Thymus (tissue), 11 donors: ENCODE data around the gene CHP2. TPM values are rescaled to one million over a fixed set of nuclear protein-coding genes. Genes with fewer than 3 reads are reported as not detected.
"Not testable (repeated sequence)": the region's sequence is repeated elsewhere in the genome, so short reads cannot be mapped to it uniquely, and the experiment has no call there.

ENCODE experiments used
- DNase-seq, 9 donors: peaks; one replicate each; pipeline ENCODE4 v3.0.0-alpha.2; 2013; ENCODE audit warnings: low spot score in 9 of 9, low read depth in 6 of 9, missing footprints in 1 of 9
- H3K27ac ChIP-seq, 2 donors: one replicate each; pipeline ENCODE4 v1.5.1; 2013; ENCODE audit warnings: control low read depth in 1 of 2, low read depth in 1 of 2, low read length in 1 of 2, mild to moderate bottlenecking in 1 of 2, moderate library complexity in 1 of 2
- H3K27me3 ChIP-seq, 2 donors: one replicate each; pipeline ENCODE4 v1.5.1; 2013; ENCODE audit warnings: low read length in 1 of 2; ENCODE audit not compliant: control insufficient read depth in 2 of 2, insufficient read depth in 1 of 2
- H3K36me3 ChIP-seq, 2 donors: one replicate each; pipeline ENCODE4 v1.5.1; 2013; ENCODE audit warnings: low read length in 1 of 2, mild to moderate bottlenecking in 1 of 2, moderate library complexity in 1 of 2; ENCODE audit not compliant: control insufficient read depth in 2 of 2, insufficient read depth in 2 of 2
- H3K4me1 ChIP-seq, 2 donors: one replicate each; pipeline ENCODE4 v1.5.1; 2013; ENCODE audit warnings: low read length in 2 of 2; ENCODE audit not compliant: control insufficient read depth in 2 of 2, insufficient read depth in 2 of 2
- H3K4me3 ChIP-seq, 2 donors: one replicate each; pipeline ENCODE4 v1.5.1; 2013; ENCODE audit warnings: low read length in 2 of 2, control low read depth in 1 of 2, mild to moderate bottlenecking in 1 of 2
- H3K9me3 ChIP-seq, 2 donors: one replicate each; pipeline ENCODE4 v1.5.1; 2013; ENCODE audit warnings: low read length in 1 of 2, mild to moderate bottlenecking in 1 of 2; ENCODE audit not compliant: control insufficient read depth in 2 of 2, insufficient read depth in 1 of 2
- WGBS: extraction: QIAGEN DNeasy Blood & Tissue Kit; methylation state at CpG from one replicate; pipeline ENCODE4 v1.1.7; 2013; 5-methylcytosine and 5-hydroxymethylcytosine counted together
- polyA plus RNA-seq: library from polyadenylated mRNA; stranded (reverse); fragments of 200-250 nt; gene quantifications from one replicate; pipeline ENCODE4 v1.2.3, GENCODE V29; 2013
- total RNA-seq: library from RNA; stranded (reverse); fragments of 120-200 nt; gene quantifications from one replicate; pipeline ENCODE4 v1.2.4, GENCODE V29; 2013
- donor health status: healthy.

CHP2 gene
- total and polyA plus RNA-seq, 2 donors = 0.33 to 2.9 TPM

DNA sequence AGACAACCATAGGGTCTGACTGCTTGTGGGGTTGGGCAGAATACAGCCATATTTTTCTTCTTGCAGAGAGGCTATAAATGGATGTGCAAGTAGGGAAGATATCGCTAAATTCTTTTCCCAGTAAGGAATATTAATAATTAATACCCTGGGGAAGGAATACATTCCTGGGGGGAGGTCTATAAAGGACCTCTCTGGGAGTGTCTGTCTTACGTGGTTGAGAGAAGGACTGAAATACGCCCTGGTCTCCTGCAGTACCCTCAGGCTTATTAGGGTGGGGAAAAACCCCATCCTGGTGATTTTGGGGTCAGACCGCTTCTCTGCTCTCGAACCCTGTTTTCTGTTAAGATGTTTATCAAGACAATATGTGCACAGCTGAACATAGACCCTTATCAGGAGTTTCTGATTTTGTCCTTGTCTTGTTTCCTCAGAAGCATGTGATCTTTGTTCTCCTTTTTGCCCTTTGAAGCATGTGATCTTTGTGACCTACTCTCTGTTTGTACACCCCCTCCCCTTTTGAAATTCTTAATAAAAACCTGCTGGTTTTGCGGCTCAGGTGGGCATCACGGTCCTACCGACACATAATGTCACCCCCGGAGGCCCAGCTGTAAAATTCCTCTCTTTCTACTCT, 32.1 kb upstream of the CHP2 start:
- not testable (repeated sequence) for H3K27me3 ChIP-seq, H3K4me3 ChIP-seq, H3K9me3 ChIP-seq, H3K4me1 ChIP-seq, DNase-seq, H3K27ac ChIP-seq, H3K36me3 ChIP-seq
- 92% methylated on average over 9 of the region's 9 CpGs for WGBS

DNA sequence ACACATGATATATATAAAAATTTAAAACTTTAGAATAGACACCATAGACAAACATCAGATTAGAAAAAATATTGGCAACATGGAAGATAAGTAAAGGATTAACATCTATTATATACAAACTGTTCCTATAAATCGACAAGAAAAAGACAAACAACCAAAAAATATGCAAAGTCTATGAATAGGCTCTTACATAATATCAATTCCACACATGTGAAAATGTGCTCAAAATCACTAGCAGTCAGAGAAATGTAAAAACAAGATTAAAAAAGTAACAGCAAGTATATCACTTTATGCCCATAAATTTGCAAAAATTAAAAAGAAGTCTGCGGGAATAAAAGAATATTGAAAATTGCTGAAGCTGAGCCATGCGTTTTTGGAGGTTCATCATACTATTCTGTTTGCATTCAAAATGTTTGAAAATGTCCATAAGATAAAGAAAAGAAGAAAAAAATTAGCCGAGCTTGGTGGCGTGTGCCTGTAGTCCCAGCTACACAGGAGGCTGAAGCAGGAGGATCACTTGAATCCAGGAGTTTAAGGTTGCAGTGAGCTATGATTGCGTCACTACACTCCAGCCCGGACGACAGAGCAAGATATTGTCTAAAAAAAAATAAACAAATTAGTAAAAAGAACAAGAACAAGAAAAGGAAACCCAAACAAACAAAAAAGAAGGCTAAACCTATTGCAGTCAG, 30.6 kb upstream of the CHP2 start:
- H3K4me3 ChIP-seq = no peak overlapping the region
- no peak for DNase-seq
- no peaks in the 10 kb centered on the region for H3K4me1 ChIP-seq
- H3K27me3 ChIP-seq = no peaks in the 10 kb centered on the region
- no peaks in the 10 kb centered on the region for H3K36me3 ChIP-seq
- H3K9me3 ChIP-seq = no peaks in the 10 kb centered on the region
- no peak overlapping the region for H3K27ac ChIP-seq
- 91% methylated on average over 8 of the region's 8 CpGs for WGBS

DNA sequence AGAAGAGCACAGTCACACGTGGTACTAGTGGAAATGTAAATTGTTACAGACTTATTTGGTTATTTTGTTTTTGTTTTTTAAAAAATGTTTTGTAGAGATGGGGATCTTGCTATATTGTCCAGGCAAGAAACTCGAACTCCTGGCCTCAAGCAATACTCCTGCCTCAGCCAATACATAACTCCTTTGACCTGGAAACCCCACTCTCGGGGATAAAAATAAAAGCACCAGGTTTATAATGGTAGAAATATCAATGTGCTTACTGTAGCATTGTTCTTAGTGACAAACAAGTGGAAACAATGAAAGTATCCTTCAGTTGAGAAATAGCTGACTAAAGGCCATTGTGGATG, 30.1 kb upstream of the CHP2 start:
- Histone ChIP-seq H3K27me3 (no peaks in the 10 kb centered on the region), H3K9me3 (no peaks in the 10 kb centered on the region), H3K4me1 (no peaks in the 10 kb centered on the region), H3K4me3 (no peak overlapping the region), H3K36me3 (no peaks in the 10 kb centered on the region), H3K27ac (no peak overlapping the region)
- whole genome bisulfite sequencing = 83% methylated on average over 3 of the region's 3 CpGs
- no peak for DNase-seq

DNA sequence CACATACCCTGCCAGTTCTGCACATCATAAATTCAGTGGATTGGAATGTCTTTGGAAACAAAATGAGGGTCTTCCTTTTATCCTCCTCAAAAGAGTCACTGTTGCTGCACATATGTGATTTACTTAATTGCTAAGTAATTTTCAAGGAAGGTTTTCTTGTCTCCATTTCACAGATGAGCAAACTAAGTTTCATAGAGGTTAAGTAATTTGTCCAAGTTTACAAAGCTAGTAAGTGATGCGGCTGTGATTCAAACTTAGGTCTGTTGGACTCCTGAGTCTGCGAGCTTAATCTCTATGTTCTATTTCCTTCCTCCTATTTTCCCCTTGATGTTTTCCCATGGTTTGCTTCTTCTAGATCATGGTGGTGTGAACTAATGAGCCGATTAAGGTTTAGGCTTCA, 28.1 kb upstream of the CHP2 start:
- Histone ChIP-seq H3K27me3 (no peaks in the 10 kb centered on the region), H3K27ac (no peak overlapping the region), H3K4me1 (no peaks in the 10 kb centered on the region), H3K36me3 (no peaks in the 10 kb centered on the region), H3K9me3 (no peaks in the 10 kb centered on the region), H3K4me3 (no peak overlapping the region)
- DNase-seq = no peak
- WGBS = 92% methylated on average over 3 of the region's 3 CpGs

DNA sequence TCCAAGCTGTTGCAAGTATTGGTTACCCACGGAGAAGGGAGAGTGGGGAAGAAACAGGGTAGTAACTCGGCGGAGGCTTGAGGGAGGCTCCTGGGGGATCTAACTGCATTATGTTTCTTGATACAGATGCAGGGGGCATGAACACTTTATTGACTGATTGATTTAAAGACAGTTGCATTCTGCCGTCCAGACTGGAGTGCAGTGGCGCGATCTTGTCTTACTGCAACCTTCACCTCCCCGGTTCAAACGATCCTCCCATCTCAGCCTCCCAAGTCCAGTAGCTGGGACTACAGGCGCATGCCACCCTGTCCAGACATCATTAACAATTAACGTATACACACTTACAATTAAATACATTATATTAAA, 26.7 kb upstream of the CHP2 start:
- Histone ChIP-seq H3K4me3 (no peak overlapping the region), H3K36me3 (no peaks in the 10 kb centered on the region), H3K4me1 (no peaks in the 10 kb centered on the region), H3K27me3 (no peaks in the 10 kb centered on the region), H3K9me3 (no peaks in the 10 kb centered on the region), H3K27ac (no peak overlapping the region)
- DNase-seq = no peak
- WGBS = 67% methylated on average over 10 of the region's 10 CpGs

DNA sequence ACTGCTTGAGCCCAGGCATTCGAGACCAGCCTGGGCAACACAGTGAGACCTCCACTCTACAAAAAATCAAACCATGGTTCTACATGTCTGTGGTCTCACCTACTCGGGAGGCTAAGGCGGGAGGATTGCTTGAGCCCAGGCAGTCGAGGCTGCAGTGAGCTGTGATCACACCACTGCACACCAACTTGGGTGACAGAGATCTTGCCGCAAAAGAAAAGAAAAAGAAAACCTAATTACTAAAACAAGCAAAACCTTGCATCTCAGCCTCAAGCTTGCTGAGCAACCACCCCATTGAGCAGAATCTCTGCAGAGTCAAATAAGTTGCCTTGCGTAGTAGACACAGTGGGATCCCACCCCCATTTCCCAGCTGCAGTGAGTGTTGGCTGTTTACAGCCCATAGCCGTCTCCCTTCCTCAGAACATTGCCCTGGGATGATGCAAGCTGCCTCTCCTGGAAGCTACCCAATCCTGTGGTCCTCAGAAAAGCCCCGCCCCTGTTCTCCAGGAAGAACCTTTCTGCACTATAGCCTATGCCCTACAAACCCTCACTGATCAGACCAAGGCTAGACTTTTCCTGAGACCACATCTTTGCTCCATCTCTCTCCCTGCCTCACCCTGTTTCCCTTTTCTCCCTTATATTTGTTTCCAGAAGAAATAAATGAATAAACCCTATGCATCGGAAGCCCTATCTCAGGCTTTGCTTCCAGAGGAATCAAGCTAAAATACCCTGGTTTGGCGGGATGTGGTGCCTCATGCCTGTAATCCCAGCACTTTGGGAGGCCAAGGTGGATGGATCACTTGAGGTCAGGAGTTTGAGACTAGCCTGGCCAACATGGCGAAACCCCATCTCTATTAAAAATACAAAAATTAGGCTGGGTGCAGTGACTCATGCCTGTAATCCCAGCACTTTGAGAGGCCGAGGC, 25.1 kb upstream of the CHP2 start:
- no peaks in the 10 kb centered on the region for H3K9me3 ChIP-seq
- H3K27ac ChIP-seq = no peak overlapping the region
- H3K4me1 ChIP-seq = no peaks in the 10 kb centered on the region
- no peaks in the 10 kb centered on the region for H3K27me3 ChIP-seq
- no peak for DNase-seq
- no peaks in the 10 kb centered on the region for H3K36me3 ChIP-seq
- H3K4me3 ChIP-seq = no peak overlapping the region
- 90% methylated on average over 12 of the region's 12 CpGs for WGBS

DNA sequence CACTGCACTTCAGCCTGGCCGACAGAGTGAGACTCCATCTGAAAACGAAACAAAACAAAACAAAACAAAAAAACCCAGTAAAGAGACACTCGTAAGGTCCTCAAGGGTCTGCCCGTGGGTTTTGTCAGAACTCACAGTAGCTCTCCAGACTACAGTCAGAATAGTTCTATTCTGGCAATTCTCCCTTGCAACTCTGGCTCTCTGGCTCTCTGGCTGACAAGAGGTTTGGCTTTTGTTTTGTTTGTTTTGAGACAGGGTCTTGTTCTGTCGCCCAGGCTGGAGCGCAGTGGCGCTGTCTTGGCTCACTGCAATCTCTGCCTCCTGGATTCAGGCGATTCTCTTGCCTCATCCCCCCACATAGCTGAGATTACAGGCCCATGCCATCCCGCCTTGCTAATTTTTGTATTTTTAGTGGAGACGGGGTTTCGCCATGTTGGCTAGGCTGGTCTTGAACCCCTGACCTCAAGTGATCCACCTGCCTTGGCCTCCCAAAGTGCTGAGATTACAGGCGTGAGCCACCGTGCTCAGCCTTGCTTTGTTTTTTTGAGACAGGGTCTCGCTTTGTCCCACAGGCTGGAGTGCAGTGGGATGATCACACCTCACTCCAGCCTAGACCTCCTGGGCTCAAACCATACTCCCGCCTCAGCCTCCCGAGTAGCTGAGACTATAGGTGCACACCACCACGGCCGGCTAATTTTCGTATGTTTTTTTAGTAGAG, 20.5 kb upstream of the CHP2 start:
- H3K4me3 ChIP-seq = no peak overlapping the region
- no peaks in the 10 kb centered on the region for H3K4me1 ChIP-seq
- H3K27me3 ChIP-seq = no peaks in the 10 kb centered on the region
- DNase-seq = no peak
- H3K9me3 ChIP-seq = no peaks in the 10 kb centered on the region
- no peaks in the 10 kb centered on the region for H3K36me3 ChIP-seq
- H3K27ac ChIP-seq = no peak overlapping the region
- WGBS = 95% methylated on average over 19 of the region's 19 CpGs

DNA sequence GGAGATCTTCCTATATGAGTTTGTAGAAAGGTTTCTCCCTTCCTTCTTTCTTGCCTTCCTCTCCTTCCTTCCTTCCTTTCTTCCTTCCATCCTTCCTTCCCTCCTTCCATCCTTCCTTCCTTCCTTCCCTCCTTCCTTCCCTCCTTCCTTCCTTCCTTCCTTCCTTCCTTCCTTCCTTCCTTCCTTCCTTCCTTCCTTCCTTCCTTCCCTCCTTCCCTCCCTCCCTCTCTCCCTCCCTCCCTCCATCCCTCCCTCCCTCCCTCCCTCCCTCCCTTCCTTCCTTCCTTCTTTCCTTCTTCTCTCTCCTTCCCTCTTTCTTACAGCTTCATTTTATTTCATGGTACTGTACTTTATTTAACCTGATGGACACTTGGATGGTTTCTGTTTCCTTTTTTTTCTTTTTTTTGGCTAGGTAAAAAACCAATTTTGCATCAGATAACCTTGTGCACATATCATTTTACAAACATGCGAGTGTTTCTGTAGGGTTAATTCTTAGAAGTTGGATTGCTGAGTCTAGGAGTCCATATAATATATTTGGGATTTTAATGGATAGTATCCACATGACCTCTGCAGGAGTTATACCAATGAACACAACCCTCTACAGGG, 17.3 kb upstream of the CHP2 start:
- not testable (repeated sequence) for H3K36me3 ChIP-seq, H3K4me1 ChIP-seq, DNase-seq, H3K4me3 ChIP-seq, H3K27me3 ChIP-seq, H3K9me3 ChIP-seq, H3K27ac ChIP-seq
- 85% methylated on average over 1 of the region's 1 CpG for WGBS
